ENCODE measurements around the gene SNRPA1.

The SNRPA1 gene

GRCh38 chr15:101326462-101327146, 31.6 kb upstream of the SNRPA1 start:
- no peak overlapping the region for H3K4me3 ChIP-seq (ENCODE audit: low read depth, low read length)
- TF ChIP-seq MYC (IDR thresholded peaks at IDR 0.05; ENCODE audit: low read depth, low read length) = no peak
- TF ChIP-seq POLR2A (IDR thresholded peaks at IDR 0.05; ENCODE audit: extremely low read depth, insufficient read length) = no peak
- TF ChIP-seq, protein P1, sequence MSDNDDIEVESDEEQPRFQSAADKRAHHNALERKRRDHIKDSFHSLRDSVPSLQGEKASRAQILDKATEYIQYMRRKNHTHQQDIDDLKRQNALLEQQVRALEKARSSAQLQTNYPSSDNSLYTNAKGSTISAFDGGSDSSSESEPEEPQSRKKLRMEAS (IDR thresholded peaks at IDR 0.05; ENCODE audit: low read depth, low read length) = no peak
- TF ChIP-seq, protein P2, sequence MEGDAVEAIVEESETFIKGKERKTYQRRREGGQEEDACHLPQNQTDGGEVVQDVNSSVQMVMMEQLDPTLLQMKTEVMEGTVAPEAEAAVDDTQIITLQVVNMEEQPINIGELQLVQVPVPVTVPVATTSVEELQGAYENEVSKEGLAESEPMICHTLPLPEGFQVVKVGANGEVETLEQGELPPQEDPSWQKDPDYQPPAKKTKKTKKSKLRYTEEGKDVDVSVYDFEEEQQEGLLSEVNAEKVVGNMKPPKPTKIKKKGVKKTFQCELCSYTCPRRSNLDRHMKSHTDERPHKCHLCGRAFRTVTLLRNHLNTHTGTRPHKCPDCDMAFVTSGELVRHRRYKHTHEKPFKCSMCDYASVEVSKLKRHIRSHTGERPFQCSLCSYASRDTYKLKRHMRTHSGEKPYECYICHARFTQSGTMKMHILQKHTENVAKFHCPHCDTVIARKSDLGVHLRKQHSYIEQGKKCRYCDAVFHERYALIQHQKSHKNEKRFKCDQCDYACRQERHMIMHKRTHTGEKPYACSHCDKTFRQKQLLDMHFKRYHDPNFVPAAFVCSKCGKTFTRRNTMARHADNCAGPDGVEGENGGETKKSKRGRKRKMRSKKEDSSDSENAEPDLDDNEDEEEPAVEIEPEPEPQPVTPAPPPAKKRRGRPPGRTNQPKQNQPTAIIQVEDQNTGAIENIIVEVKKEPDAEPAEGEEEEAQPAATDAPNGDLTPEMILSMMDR (IDR thresholded peaks at IDR 0.05; ENCODE audit: low read depth, low read length) = no peak
- no peak for DNase-seq (ENCODE audit: low read depth)

GRCh38 chr15:101326026-101326315, 30.9 kb upstream of the SNRPA1 start:
- TF ChIP-seq MYC (IDR thresholded peaks at IDR 0.05; ENCODE audit: low read depth, low read length) (no peak), POLR2A (IDR thresholded peaks at IDR 0.05; ENCODE audit: extremely low read depth, insufficient read length) (no peak)
- TF ChIP-seq, protein P1 (IDR thresholded peaks at IDR 0.05; ENCODE audit: low read depth, low read length) = no peak
- TF ChIP-seq, protein P2 (IDR thresholded peaks at IDR 0.05; ENCODE audit: low read depth, low read length) = no peak
- H3K4me3 ChIP-seq (ENCODE audit: low read depth, low read length) = no peak overlapping the region
- no peak for DNase-seq (ENCODE audit: low read depth)

DNA sequence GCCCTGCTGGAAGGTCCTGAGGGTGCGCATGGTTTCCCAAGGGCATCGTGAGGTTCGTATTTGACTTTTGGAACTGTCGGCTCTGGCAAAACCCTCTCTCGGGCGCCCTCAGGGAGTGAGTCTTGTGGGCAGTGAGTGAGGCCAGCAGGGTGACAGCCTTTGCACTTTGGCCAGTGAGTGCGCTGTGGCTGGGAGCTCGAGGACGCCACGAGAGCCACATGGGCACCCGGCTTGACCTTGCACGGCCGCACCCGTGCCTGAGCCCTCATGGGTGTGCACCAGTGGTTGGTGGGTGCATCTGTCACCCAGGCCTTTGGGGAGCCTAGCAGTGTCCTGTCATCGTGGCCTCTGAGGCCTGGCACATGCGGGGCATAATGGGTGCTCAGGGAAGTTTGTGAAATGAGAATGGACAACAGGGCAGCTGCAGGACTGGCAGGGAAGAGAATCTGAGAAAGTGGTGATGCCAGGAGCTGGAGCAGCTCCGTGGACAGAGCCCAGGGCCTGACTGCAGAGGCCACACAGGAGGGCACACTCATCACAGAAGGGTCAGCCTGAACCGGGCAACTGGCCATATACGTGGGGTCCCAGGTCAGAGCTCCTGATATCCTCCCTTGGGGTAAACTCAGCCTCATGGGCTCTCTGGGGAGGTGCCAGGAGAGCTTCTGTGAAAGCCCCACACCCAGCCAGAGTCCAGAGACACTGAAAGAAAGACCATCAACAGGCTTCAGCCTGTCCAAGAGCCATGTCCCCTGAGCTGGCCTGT, 30.4 kb upstream of the SNRPA1 start:
- no peak overlapping the region for H3K4me3 ChIP-seq (ENCODE audit: low read depth, low read length)
- no peak for DNase-seq (ENCODE audit: low read depth)
- TF ChIP-seq, protein P2 (IDR thresholded peaks at IDR 0.05; ENCODE audit: low read depth, low read length) = no peak
- TF ChIP-seq, protein P1 (IDR thresholded peaks at IDR 0.05; ENCODE audit: low read depth, low read length) = no peak
- no peak for TF ChIP-seq POLR2A (IDR thresholded peaks at IDR 0.05; ENCODE audit: extremely low read depth, insufficient read length)
- TF ChIP-seq MYC (IDR thresholded peaks at IDR 0.05; ENCODE audit: low read depth, low read length) = no peak

DNA sequence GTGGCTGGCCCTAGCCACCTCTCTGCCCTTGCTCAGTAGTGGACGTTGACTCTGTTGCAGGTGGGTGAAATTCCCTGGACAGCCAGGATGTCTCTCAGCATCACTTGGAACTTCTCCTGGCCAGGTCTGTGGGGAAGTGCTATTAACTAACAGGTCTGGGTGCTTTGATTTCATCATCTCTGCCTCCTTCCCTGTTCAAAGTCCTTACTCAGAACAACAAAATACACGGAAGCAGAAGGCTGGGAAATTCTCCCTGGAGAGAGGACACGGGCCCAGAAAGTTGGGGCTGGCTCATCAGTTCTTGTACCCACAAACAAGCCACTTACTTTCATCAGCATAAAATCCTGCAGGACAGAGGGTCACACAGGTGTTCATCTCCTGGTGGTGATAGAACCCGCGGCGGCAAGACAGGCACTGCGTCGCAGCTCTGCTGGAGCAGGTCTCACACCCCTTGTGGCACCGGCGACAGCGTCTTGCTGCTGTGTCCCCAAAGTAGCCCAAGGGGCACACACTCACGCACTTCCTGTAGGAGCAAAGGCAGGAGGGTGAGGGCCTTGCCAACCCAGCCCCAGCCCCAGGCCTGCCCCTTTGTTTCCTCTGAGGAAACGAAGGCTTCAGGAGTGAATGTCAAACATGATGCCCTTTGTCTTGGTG, 29.6 kb upstream of the SNRPA1 start:
- DNase-seq (ENCODE audit: low read depth) = no peak
- H3K4me3 ChIP-seq (ENCODE audit: low read depth, low read length) = no peak overlapping the region
- TF ChIP-seq, protein P1 (IDR thresholded peaks at IDR 0.05; ENCODE audit: low read depth, low read length) = no peak
- TF ChIP-seq, protein P2 (IDR thresholded peaks at IDR 0.05; ENCODE audit: low read depth, low read length) = no peak
- TF ChIP-seq POLR2A (IDR thresholded peaks at IDR 0.05; ENCODE audit: extremely low read depth, insufficient read length) (no peak), MYC (IDR thresholded peaks at IDR 0.05; ENCODE audit: low read depth, low read length) (no peak)

DNA sequence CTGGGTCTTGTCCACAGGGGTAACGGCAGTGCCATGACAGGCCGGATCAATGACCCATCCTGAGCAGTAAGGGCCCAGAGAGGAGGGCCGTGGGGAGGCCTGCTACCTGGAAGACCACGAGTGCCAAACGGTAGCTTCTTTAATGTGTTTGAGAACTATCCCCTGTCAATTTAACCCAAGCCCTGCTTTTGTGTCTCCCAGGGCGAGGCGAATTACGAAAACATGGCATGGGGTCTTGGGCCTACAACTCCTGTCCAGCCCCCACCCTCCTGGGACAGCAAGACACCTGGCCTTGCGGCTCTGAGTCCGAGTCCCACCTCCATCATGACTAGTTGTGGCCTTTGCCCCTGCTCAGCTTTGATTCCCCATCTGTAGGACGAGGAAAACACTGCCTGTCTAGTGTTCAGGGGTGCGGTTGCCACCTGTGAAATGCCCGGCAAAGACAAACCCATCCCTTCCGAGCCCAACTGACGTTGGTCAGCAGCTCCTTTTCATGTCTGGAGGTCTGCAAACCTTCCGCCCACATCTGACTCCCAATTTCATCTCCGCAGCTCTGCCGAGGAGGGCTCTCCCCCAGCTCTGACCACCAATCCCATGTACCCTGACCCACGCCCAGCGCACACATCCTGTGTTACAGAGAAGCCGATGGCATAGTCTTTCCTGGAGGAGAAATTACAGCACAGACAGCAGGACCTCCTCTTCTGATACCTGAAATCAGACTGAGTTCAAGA, 28.9 kb upstream of the SNRPA1 start:
- no peak overlapping the region for H3K4me3 ChIP-seq (ENCODE audit: low read depth, low read length)
- TF ChIP-seq MYC (IDR thresholded peaks at IDR 0.05; ENCODE audit: low read depth, low read length) (no peak), POLR2A (IDR thresholded peaks at IDR 0.05; ENCODE audit: extremely low read depth, insufficient read length) (no peak)
- TF ChIP-seq, protein P2 (IDR thresholded peaks at IDR 0.05; ENCODE audit: low read depth, low read length) = no peak
- TF ChIP-seq, protein P1 (IDR thresholded peaks at IDR 0.05; ENCODE audit: low read depth, low read length) = no peak
- no peak for DNase-seq (ENCODE audit: low read depth)
